Measurements from ENCODE around the gene SPIN1.

DNA sequence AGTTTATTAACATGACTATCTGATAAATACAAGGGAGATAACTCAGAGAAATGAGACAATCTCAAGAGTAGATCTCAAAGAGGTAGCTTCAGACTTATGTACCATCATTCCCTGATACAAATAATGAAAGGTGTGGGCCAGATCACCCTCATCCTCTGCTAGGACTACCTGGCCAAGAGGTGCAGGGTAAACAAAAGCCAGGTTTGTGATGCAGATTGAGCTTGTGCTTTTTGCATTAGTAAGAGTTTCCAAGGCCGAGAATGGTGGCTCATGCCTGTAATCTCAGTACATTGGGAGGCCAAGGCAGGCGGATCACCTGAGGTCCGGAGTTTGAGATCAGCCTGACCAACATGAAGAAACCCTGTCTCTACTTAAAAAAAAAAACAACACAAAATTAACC is 8.9 kb upstream of the SPIN1 start:
- TF ChIP-seq, protein P1, sequence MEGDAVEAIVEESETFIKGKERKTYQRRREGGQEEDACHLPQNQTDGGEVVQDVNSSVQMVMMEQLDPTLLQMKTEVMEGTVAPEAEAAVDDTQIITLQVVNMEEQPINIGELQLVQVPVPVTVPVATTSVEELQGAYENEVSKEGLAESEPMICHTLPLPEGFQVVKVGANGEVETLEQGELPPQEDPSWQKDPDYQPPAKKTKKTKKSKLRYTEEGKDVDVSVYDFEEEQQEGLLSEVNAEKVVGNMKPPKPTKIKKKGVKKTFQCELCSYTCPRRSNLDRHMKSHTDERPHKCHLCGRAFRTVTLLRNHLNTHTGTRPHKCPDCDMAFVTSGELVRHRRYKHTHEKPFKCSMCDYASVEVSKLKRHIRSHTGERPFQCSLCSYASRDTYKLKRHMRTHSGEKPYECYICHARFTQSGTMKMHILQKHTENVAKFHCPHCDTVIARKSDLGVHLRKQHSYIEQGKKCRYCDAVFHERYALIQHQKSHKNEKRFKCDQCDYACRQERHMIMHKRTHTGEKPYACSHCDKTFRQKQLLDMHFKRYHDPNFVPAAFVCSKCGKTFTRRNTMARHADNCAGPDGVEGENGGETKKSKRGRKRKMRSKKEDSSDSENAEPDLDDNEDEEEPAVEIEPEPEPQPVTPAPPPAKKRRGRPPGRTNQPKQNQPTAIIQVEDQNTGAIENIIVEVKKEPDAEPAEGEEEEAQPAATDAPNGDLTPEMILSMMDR (IDR thresholded peaks at IDR 0.05) = no peak
- no peak for TF ChIP-seq POLR2A (IDR thresholded peaks at IDR 0.05)
